Astrocyte of the cerebellum (primary cell): ENCODE measurements around the gene CMIP.

ENCODE experiments used
- DNase-seq: peaks from one replicate; pipeline ENCODE4 v3.0.0-alpha.2; 2011; ENCODE audit warnings: low read depth
- H3K4me3 ChIP-seq: 2 replicates; pipeline ENCODE4 v1.5.1; 2011; ENCODE audit warnings: mild to moderate bottlenecking, low read depth, low read length, moderate library complexity
- CTCF ChIP-seq: IDR thresholded peaks from 2 replicates; pipeline ENCODE4 v1.5.1; 2012; ENCODE audit warnings: low read length, low read depth, moderate library complexity, mild to moderate bottlenecking; ENCODE audit errors: missing control alignments
- in situ Hi-C: cut with HindIII; loops from 2 replicates; pipeline ENCODE4 v1.10.0; 2017; ENCODE audit warnings: low sequenced_read_pairs

The CMIP gene

GRCh38 chr16:81645925-81646324 lies 201.3 kb downstream of the CMIP start:
- no peak for DNase-seq
- no peak for TF ChIP-seq CTCF
- in situ Hi-C loops, result no loop called here
- H3K4me3 ChIP-seq, result no peak overlapping the region

GRCh38 chr16:81646561-81646960 lies 202.0 kb downstream of the CMIP start:
- in situ Hi-C loops, result no loop called here
- H3K4me3 ChIP-seq, result no peak overlapping the region
- peak; percentile 58 for DNase-seq

GRCh38 chr16:81647527-81647926 lies 202.9 kb downstream of the CMIP start:
- no peak for TF ChIP-seq CTCF
- DNase-seq, result no peak
- in situ Hi-C loops, result no loop called here
- no peak overlapping the region for H3K4me3 ChIP-seq

More at GRCh38 chr16:81646561-81646960, 202.0 kb downstream of the CMIP start:
- TF ChIP-seq CTCF, result no peak

- no peak for TF ChIP-seq CTCF
- no peak overlapping the region for H3K4me3 ChIP-seq
- DNase-seq, result peak; percentile 35
- in situ Hi-C loops, result no loop called here
These were observed 205.1 kb downstream of the CMIP start for GRCh38 chr16:81649561-81650184.

GRCh38 chr16:81650281-81650680 lies 205.7 kb downstream of the CMIP start:
- no peak for DNase-seq
- no peak overlapping the region for H3K4me3 ChIP-seq
- no peak for TF ChIP-seq CTCF
- in situ Hi-C loops, result no loop called here

GRCh38 chr16:81650982-81651562 lies 206.5 kb downstream of the CMIP start:
- no peak overlapping the region for H3K4me3 ChIP-seq
- DNase-seq, result no peak
- no peak for TF ChIP-seq CTCF
- in situ Hi-C loops, result no loop called here
